Ascending aorta (tissue), 2 donors: ENCODE results near the gene SMTNL2. TPM values are rescaled to one million over a fixed set of nuclear protein-coding genes. Genes with fewer than 3 reads are reported as not detected.

Experiments
- DNase-seq, 2 donors: peaks; one replicate each; pipeline ENCODE4 v3.0.0-alpha.2; 2019; ENCODE audit warnings: low spot score in 2 of 2
- H3K27ac ChIP-seq, 2 donors: fragments of 200-600 bp; sonication (generic); one replicate each; pipeline ENCODE4 v1.5.1; 2016 to 2017; ENCODE audit warnings: mild to moderate bottlenecking in 1 of 2
- H3K27me3 ChIP-seq: fragments of 200-600 bp; sonication (generic); one replicate; pipeline ENCODE4 v1.5.1; 2017
- H3K36me3 ChIP-seq, 2 donors: fragments of 200-600 bp; sonication (generic); one replicate each; pipeline ENCODE4 v1.5.1; 2016
- H3K4me1 ChIP-seq, 2 donors: fragments of 200-600 bp; sonication (generic); one replicate each; pipeline ENCODE4 v1.5.1; 2016 to 2017; ENCODE audit warnings: mild to moderate bottlenecking in 1 of 2
- H3K4me3 ChIP-seq, 2 donors: fragments of 200-600 bp; sonication (generic); one replicate each; pipeline ENCODE4 v1.5.1; 2016 to 2017; ENCODE audit warnings: mild to moderate bottlenecking in 1 of 2
- H3K9me3 ChIP-seq, 2 donors: fragments of 200-600 bp; sonication (generic); one replicate each; pipeline ENCODE4 v1.5.1; 2016
- intact Hi-C: fragments of 100-400 bp; cut with DNase I; formaldehyde crosslinking; loops from one replicate; pipeline ENCODE4 v1.15.1; 2023
- total RNA-seq: library from RNA; depleted of rRNA; stranded (reverse); fragments of >200 nt; gene quantifications from one replicate; pipeline ENCODE4 v1.1.0, GENCODE V29; 2016
- TF ChIP-seq, protein P1 (sequence below), 3 experiments: fragments of 200-600 bp in 2 of 3; fragments of 450-650 bp in 1 of 3; sonication (generic) in 2 of 3; IDR thresholded peaks; one replicate each; pipeline ENCODE4 v1.5.1; 2016 to 2019; ENCODE audit warnings: antibody characterized with exemption in 3 of 3, mild to moderate bottlenecking in 1 of 3, moderate library complexity in 1 of 3

Gene SMTNL2
- total RNA-seq, 1 donor from 2014 or later: 15.6 TPM

DNA sequence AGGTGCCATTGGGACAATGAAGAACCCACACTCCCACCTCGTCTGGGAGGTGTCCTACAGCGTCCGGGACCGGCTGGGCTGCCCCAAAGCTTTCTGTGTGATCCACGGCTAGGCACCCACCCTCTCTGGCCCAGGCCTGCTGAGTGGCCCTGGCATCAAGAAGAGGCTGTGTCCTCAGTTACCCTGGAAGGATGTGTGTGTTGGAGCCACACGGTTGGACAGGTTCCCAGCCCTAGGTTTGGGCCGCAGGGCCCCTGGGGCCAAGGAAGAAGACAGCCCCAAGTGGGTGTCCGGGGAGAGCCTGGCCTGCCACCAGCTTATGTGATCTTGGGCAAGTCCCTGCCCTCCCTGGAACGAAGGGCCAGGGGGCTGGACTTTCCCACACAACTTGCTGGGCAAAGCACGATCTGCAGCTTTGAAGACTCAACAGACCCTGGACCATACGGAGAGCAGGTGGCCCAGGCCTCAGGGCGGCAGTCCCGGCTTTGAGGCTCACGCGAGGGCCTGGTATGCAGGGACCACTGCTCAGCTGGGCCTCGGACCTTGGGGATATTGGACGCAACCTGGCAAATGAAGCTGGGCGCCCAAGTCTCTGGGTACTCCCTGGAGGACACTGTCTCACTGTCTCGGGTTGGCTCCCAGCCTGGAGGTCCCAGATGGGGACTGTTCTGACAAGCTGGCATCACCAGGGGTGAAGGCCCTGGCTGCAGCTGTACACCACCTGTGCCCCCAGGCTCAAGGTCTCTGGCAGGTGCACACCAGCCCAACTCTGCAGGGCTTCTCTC is 46.7 kb upstream of the SMTNL2 start:
- peaks cover 40 to 42% of the 10 kb centered on the region in 2 donors for H3K36me3 ChIP-seq
- no peak overlapping the region for H3K4me3 ChIP-seq
- DNase-seq: no peak
- H3K27ac ChIP-seq: peak overlapping the region; percentile 45 to 71
- no peaks in the 10 kb centered on the region for H3K9me3 ChIP-seq
- peaks cover 4 to 20% of the 10 kb centered on the region in 2 donors for H3K4me1 ChIP-seq
- H3K27me3 ChIP-seq: no peaks in the 10 kb centered on the region
- TF ChIP-seq, protein P1, sequence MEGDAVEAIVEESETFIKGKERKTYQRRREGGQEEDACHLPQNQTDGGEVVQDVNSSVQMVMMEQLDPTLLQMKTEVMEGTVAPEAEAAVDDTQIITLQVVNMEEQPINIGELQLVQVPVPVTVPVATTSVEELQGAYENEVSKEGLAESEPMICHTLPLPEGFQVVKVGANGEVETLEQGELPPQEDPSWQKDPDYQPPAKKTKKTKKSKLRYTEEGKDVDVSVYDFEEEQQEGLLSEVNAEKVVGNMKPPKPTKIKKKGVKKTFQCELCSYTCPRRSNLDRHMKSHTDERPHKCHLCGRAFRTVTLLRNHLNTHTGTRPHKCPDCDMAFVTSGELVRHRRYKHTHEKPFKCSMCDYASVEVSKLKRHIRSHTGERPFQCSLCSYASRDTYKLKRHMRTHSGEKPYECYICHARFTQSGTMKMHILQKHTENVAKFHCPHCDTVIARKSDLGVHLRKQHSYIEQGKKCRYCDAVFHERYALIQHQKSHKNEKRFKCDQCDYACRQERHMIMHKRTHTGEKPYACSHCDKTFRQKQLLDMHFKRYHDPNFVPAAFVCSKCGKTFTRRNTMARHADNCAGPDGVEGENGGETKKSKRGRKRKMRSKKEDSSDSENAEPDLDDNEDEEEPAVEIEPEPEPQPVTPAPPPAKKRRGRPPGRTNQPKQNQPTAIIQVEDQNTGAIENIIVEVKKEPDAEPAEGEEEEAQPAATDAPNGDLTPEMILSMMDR (IDR thresholded peaks at IDR 0.05): no peak
- intact Hi-C loops: no loop called here

DNA sequence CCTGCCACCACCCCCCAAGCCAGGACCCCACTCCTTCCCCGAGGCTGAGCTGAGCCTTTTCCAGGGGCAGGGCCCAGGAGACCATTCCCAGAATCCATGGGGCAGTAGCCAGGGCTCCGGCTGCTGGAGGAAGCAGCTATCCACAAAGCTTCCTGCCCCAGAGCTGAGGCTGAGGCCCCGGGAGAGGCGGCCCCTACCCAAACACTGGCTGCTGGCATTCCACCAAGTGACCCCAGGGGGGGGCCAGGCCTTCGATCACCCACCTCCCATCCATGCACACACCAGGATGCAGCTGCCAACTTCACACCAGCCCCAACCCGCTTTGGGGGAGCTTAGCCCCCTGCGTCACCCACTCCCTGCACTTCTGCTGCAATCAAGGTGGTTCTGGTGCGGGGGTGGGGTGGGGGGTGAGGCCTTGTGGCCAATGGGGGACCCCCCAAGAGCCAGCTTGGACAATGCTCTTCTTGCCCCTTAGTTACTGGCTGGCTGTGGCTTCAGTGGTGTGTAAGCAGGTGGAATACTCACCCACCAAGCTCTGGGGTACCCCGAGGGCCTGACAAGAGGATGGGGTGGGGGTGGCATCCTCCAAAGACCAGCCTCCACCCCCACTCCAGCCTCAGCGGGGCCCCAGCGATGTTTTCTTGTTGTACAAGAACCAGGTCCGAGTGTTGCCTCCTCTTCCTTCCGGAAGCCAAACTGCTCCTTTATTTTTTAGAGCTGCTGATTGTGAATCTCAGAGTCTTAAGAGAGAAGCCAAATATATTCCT is 45.9 kb upstream of the SMTNL2 start:
- Histone ChIP-seq H3K27ac (peak overlapping the region; percentile 45 to 71), H3K9me3 (no peaks in the 10 kb centered on the region), H3K27me3 (no peaks in the 10 kb centered on the region), H3K36me3 (peaks cover 46 to 50% of the 10 kb centered on the region in 2 donors), H3K4me3 (no peak overlapping the region), H3K4me1 (peaks cover 4 to 20% of the 10 kb centered on the region in 2 donors)
- TF ChIP-seq, protein P1 (IDR thresholded peaks at IDR 0.05): no peak
- intact Hi-C loops: no loop called here
- DNase-seq: no peak

GRCh38 chr17:4539025-4539424 is 45.3 kb upstream of the SMTNL2 start:
- H3K27me3 ChIP-seq: no peaks in the 10 kb centered on the region
- no peaks in the 10 kb centered on the region for H3K9me3 ChIP-seq
- H3K27ac ChIP-seq: no peak overlapping the region
- no peak for DNase-seq
- intact Hi-C loops: no loop called here
- peaks cover 48 to 56% of the 10 kb centered on the region in 2 donors for H3K36me3 ChIP-seq
- H3K4me1 ChIP-seq: peaks cover 4 to 20% of the 10 kb centered on the region in 2 donors
- no peak overlapping the region for H3K4me3 ChIP-seq
- TF ChIP-seq, protein P1 (IDR thresholded peaks at IDR 0.05): no peak

DNA sequence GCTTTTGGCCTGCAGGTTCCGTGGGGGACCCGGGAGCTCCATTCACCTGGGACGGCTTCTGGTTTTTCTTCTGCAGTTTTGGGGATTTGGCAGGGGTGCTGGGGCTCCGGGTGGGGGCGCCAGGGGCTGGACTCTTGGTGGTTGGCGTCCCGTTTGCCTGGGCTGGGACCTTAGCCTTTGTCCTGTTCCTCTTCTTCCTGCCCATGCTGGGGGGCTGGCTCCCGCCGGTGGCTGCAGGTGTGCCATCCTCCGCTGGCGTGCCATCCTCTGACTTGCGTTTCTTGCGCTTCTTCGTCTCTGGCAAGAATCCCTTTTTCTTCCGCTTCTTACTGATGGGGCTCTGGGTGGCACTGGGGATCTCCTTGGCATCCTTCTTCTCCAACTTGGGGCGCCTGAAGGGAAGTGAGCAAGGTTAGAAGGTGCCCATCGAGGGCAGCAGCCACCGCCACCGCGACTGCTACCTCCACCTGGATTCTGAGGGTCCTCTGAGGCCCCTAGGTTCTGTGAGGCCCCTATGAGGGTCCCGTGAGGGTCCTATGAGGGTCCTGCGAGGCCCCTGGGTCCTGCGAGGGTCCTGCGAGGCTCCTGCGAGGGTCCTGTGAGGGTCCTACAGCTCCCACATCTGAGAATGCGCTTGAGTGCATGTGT is 44.6 kb upstream of the SMTNL2 start:
- peaks cover 4 to 20% of the 10 kb centered on the region in 2 donors for H3K4me1 ChIP-seq
- TF ChIP-seq, protein P1 (IDR thresholded peaks at IDR 0.05): no peak
- no peaks in the 10 kb centered on the region for H3K27me3 ChIP-seq
- peaks cover 55 to 63% of the 10 kb centered on the region in 2 donors for H3K36me3 ChIP-seq
- no peaks in the 10 kb centered on the region for H3K9me3 ChIP-seq
- intact Hi-C loops: loop anchor here (5.0 kb wide), 1 partner anchor 117 kb away; no protein-coding TSS in a partner anchor
- no peak overlapping the region for H3K27ac ChIP-seq
- H3K4me3 ChIP-seq: no peak overlapping the region
- no peak for DNase-seq

GRCh38 chr17:4540224-4540651 is 44.1 kb upstream of the SMTNL2 start:
- peaks cover 4 to 20% of the 10 kb centered on the region in 2 donors for H3K4me1 ChIP-seq
- peaks cover 60 to 68% of the 10 kb centered on the region in 2 donors for H3K36me3 ChIP-seq
- no peak overlapping the region for H3K27ac ChIP-seq
- H3K27me3 ChIP-seq: no peaks in the 10 kb centered on the region
- H3K4me3 ChIP-seq: no peak overlapping the region
- no peak for DNase-seq
- no peaks in the 10 kb centered on the region for H3K9me3 ChIP-seq
- intact Hi-C loops: loop anchor here (5.0 kb wide), 1 partner anchor 118 kb away; no protein-coding TSS in a partner anchor
- TF ChIP-seq, protein P1 (IDR thresholded peaks at IDR 0.05): no peak
